GM18519 (cell line): ENCODE measurements around the gene BAG1.
A peak's percentile ranks its signal among the peaks of the same experiment; 100 is the strongest.

Source experiments
- ATAC-seq: cut with Tn5 transposase; IDR thresholded peaks from one replicate; pipeline ENCODE4 v1.9.1; 2021; ENCODE audit warnings: mild to moderate bottlenecking, moderate library complexity; ENCODE audit not compliant: unreplicated experiment, low FRiP score

The BAG1 gene

DNA sequence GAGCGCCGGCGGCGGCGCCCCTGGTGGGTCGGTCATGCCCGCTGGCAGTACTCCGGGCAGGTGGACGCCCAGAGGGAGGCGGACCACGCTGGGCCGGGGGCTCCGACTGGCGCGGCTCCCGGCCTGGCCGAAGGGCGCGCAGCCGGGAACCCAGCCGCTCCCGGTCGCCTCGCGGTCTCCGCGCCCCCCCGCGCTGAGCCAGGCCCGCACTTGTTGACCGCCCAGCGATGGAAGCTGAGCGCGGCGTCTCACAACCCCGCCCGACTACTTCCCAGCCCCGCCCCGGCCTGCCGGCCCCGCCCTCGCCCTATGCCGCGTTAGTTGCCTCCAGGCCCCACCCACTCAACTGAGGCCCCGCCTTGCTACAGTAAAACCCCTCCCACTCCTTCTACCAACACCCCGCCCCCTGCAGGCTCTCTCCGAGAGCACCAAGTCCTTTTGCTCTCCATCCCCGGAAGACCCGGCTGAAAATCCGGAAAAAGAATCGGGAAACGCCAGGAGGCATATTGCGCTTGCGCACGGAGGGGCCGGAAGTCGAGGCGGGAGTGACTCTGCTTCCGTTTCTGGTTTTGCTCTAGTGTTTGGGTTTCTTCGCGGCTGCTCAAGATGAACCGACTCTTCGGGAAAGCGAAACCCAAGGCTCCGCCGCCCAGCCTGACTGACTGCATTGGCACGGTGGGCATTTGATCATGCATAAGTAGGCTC, at the start of gene BAG1, which contains the start of gene CHMP5:
BAG1 (minus strand) TSS at position 236 of the 705 bp plus-strand sequence.
CHMP5 (plus strand) TSS at position 577 of the 705 bp plus-strand sequence; CDS start at position 607, 30 bp downstream.
- ATAC-seq = peak; percentile 70

DNA sequence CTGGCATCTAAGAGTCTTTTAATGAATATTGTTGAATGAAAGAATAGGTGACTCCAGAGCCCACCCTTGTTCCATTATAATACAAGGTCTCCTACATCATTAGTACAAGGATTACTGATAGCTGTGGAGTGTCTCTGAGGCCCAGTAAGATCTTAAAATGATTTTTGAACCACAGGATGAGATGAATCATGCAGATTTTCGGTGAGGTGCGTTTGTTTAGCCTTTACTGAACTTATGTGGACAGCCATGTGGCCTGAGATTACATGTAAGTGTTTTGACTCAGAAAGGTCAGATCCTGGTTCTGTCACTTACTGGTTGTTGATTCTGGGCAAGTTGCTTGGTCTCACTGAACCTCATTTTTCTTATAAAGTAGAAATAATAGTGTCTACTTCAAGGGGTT, 47.4 kb upstream of the BAG1 start:
- ATAC-seq = no peak

- ATAC-seq = no peak
Measured at GRCh38 chr9:33310748-33311147, 46.2 kb upstream of the BAG1 start.

DNA sequence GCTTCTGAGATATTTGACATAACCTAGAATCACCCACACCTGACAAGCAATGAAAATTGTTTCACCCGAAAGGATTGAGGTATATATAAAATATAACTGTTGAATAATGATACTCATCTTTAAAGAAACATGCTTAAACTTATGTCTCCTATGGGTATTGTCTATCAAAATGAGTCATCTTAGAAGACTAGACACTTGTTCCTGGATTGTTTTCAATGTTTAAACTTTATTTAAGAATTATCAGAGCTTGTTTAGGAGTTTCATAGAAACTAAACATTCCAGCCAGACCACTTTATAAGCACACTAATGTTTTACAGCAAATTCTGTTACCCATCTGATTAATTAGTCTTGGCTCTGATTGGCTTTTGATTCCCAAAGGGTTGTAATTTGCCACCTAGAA, 45.4 kb upstream of the BAG1 start:
- ATAC-seq = no peak

GRCh38 chr9:33307067-33307466, 42.6 kb upstream of the BAG1 start:
- ATAC-seq = no peak

DNA sequence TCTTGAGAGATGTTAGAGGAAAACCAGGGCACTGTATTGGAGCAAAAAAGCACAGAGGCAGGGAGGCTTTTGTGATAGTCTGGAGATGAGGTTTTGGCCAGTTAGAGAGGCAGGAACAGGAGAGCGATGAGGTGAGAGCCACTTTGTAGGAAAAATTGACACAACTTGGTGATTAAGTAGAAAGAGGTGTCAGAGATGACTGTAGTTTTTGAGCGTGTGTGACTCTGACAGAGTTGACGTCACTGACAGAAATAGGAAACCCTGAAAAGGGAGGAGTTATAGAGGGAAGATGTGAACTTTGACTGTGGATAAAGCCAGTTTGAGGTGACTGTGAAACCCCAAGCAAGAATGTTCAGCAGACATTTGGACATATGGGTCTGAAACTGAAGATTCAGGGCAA, 41.5 kb upstream of the BAG1 start:
- no peak for ATAC-seq

- ATAC-seq = no peak
Measured at GRCh38 chr9:33304362-33304761, 39.9 kb upstream of the BAG1 start.

DNA sequence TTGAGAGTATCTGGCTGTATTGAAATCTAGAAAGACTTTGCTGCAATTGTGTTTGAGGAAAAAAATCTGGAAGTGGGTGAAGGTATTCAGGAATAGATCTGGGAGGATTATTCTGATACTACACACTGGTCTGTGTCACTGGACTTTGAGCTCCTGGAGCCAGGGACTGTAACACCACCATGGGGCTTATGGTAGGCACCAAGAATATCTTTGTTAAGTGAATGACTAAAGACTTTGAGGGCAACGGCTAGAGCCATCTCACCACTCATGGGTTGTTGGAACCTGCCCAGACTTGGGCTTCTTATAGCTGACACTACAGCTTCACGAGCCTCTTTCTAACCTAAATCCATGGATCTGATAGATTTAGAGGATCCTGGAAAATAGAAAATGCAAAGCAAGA, 36.0 kb upstream of the BAG1 start:
- ATAC-seq = no peak

DNA sequence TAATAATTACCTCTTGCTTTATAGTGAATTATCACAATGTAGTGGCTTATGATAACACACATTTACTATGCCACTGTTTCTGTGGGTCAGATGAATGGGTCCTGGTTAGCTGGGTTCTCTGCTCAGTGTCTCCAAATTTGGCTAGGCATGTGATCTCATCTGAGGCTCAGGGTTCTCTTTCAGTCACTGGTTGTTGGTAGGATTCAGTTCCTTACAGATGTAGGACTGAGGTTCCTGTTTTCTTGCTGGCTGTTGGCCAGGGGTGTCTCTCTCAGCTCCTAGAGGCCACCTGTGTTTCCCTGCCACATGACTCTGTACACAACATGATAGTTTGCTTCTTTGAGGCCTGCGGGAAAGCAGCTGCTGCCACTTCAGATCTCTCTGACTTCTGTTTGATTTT, 32.9 kb upstream of the BAG1 start:
- ATAC-seq = peak; percentile 89

GRCh38 chr9:33295571-33295970, 31.1 kb upstream of the BAG1 start:
- ATAC-seq = no peak

DNA sequence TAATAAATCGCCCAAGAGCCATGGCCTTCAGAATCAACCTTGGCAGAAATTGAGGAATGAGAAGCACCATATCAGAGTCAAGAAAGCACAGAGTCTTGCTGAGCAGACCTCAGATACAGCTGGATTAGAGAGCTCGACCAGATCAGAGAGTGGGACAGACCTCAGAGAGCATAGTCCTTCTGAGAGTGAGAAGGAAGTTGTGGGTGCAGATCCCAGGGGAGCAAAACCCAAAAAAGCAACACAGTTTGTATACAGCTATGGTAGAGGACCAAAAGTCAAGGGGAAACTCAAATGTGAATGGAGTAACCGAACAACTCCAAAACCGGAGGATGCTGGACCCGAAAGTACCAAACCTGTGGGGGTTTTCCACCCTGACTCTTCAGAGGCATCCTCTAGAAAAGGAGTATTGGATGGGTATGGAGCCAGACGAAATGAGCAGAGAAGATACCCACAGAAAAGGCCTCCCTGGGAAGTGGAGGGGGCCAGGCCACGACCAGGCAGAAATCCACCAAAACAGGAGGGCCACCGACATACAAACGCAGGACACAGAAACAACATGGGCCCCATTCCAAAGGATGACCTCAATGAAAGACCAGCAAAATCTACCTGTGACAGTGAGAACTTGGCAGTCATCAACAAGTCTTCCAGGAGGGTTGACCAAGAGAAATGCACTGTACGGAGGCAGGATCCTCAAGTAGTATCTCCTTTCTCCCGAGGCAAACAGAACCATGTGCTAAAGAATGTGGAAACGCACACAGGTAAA, 30.3 kb upstream of the BAG1 start:
- no peak for ATAC-seq

GRCh38 chr9:33293782-33294181, 29.3 kb upstream of the BAG1 start:
- no peak for ATAC-seq

DNA sequence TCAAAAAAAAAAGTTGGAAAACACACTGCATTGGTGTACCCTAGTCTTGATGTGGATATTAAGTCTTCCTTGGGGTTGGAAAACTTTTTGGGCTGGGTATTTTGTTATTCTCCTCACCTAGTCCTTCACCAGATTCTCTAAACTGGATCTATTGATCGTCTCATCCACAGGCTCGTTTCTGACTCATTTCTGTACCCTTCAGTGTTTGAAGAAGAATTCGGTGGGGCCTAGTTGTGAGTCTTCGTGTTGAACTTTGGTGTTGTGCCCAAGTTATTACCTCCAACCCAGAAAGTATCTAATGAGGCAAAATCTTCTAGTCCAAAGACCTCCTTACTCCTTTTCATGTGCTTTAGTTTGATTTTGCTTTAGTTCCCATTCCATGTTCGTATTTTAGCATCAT, 27.4 kb upstream of the BAG1 start:
- ATAC-seq = no peak

- ATAC-seq = no peak
Measured at GRCh38 chr9:33291031-33291397, 26.5 kb upstream of the BAG1 start.

DNA sequence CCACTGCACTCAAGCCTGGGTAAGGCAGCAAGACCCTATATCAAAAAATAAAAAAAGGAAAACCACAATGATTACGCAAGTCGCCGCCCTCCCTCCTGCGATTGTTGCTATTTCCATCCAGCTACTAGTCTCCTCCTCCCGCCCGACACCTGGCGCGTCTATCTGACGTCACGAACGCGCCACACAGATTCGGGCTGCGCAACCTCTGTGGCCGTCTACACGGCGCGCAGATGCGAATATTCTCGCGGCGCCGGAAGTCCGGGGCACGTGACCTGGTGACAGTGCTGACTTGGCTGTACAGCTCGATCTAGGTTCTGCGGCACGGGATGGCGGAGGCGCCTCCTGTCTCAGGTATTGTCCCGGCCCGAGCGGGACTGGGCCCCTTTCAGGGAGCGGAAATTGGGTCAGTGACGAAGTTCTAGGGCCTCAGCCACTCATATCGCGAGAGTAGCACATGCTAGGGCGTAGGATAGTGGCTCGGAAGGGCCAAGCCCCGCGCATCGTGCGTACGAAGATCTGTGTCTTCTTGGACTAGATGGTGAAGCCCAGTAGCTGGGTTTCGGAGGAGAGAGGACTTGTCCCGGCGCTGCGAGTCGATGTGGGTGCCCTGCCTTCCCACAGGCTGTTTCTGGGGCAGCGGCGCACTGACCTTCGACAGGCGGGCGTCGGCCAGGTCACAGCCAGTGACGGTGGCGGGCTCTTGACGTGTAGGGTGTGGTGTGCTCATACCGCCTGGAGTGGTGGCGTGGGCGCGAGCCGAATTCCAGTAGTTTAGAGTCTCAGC, 25.9 kb upstream of the BAG1 start, which contains the start of gene NFX1:
NFX1 (plus strand) TSS at position 270 of the 784 bp plus-strand sequence; CDS start at position 327, 57 bp downstream.
- ATAC-seq = peak; percentile 85

- ATAC-seq = no peak
Measured at GRCh38 chr9:33289936-33290246, 25.4 kb upstream of the BAG1 start.

DNA sequence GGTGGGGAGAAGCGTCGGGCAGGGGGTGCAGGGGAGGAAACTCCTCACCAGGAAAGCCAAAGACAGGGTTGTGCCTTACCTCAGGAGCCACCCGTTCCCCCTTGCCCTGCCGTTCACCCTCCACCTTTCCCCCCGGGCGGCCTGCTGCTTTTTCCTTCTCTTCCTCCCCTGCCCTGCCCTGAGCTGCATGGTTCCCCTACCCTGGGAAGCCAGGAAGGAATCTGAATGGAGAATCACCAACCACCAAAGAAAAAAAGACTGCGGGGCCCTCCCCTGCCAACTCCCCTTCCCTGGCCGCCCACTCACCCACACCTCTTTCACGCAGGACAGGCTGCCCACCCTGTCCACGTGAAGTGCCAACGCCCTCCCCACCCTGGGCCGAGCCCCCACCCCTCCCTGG, 25.0 kb upstream of the BAG1 start:
- no peak for ATAC-seq

DNA sequence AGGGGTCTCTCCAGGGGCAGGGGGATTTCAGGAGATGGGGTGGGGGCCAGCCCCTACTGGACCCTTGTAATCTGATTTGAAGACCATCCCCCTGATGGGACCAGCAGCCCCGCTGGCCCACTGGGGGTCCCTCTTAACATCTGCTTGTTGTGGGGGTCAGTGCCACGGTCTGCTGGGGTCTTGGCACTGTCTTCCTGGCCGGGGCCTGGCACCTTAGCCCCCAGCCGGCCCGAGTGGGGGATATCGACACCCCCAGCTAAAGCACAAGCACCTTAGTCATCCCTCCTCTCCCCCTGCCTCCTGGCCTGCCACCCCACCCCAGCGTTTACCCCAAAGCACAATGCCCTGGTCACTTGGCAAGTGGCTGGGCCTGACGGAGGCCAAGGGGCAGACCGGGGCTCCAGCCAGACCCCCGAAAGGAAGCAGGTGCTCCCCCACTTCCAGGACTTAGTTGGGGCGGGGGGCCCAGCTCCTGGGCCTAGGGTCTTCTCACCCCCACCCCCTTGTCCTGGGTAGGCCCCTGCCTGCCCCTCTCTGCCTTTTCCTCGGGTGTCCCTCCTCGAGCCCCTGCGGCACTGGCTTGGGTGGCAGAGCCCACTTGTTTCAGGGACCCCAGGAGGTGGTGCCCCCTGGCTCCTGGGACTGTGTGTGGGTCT, 24.4 kb upstream of the BAG1 start:
- ATAC-seq = no peak

- no peak for ATAC-seq
Measured at GRCh38 chr9:33288235-33288634, 23.7 kb upstream of the BAG1 start.

- no peak for ATAC-seq
Measured at GRCh38 chr9:33287087-33287490, 22.6 kb upstream of the BAG1 start.

DNA sequence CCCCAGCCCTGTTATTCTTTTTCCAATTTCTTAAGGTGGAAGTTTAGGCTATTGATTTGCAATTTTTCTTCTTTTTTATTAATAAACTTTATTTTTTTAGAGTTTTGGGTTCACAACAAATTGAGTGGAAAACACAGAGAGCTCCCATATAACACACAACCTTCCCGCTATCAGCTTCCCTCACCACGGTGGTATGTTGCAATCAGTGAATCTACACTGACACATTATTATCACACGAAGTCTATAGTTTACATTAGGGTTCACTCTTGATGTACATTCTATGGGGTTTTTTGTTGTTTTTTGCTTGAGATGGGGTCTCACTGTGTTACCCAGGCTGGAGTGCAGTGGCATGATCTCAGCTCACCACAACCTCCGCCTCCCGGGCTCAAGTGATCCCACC, 21.0 kb upstream of the BAG1 start:
- ATAC-seq = no peak
